Liver (tissue), 9 donors: Measurements from ENCODE around the gene PCSK6. TPM values are rescaled to one million over a fixed set of nuclear protein-coding genes. Genes with fewer than 3 reads are reported as not detected.

Experiments used
- DNase-seq: peaks from one replicate; pipeline ENCODE4 v3.0.0-alpha.2; 2017; ENCODE audit warnings: low spot score
- H3K27ac ChIP-seq, 2 donors: one replicate each; pipeline ENCODE4 v1.7.0; 2013; ENCODE audit warnings: inconsistent platforms in 2 of 2, low read length in 2 of 2, control low read depth in 1 of 2, low read depth in 1 of 2, mild to moderate bottlenecking in 1 of 2
- H3K27me3 ChIP-seq, 4 donors: one replicate each; pipeline versions ENCODE4 v1.6.1 to v1.7.0; 2013; ENCODE audit warnings: low read length in 3 of 4, inconsistent platforms in 1 of 4, mild to moderate bottlenecking in 1 of 4, moderate library complexity in 1 of 4; ENCODE audit not compliant: control insufficient read depth in 4 of 4, insufficient read depth in 4 of 4
- H3K36me3 ChIP-seq, 4 donors: one replicate each; pipeline versions ENCODE4 v1.6.1 to v1.7.0; 2013; ENCODE audit warnings: low read length in 3 of 4, mild to moderate bottlenecking in 3 of 4, low read depth in 1 of 4, moderate library complexity in 1 of 4; ENCODE audit not compliant: control insufficient read depth in 4 of 4, insufficient read depth in 3 of 4
- H3K4me1 ChIP-seq, 4 donors: one replicate each; pipeline versions ENCODE4 v1.6.1 to v1.7.0; 2013; ENCODE audit warnings: low read length in 3 of 4, mild to moderate bottlenecking in 3 of 4, moderate library complexity in 1 of 4; ENCODE audit not compliant: control insufficient read depth in 4 of 4, insufficient read depth in 4 of 4
- H3K4me3 ChIP-seq, 3 donors: one replicate each; pipeline versions ENCODE4 v1.6.1 to v1.7.0; 2013; ENCODE audit warnings: low read length in 3 of 3, control low read depth in 1 of 3, low read depth in 1 of 3, mild to moderate bottlenecking in 1 of 3
- H3K9ac ChIP-seq, 2 donors: one replicate each; pipeline ENCODE4 v1.7.0; 2013; ENCODE audit warnings: low read length in 2 of 2, mild to moderate bottlenecking in 2 of 2, moderate library complexity in 2 of 2, control low read depth in 1 of 2, low read depth in 1 of 2
- H3K9me3 ChIP-seq, 4 donors: one replicate each; pipeline versions ENCODE4 v1.6.1 to v1.7.0; 2013; ENCODE audit warnings: low read length in 3 of 4; ENCODE audit not compliant: control insufficient read depth in 4 of 4
- ATF3 ChIP-seq: IDR thresholded peaks from 2 replicates; pipeline ENCODE4 v1.6.1; 2016; ENCODE audit warnings: antibody characterized with exemption
- CTCF ChIP-seq: fragments of 150-350 bp; IDR thresholded peaks from 2 replicates; pipeline ENCODE4 v1.5.1; 2017; ENCODE audit warnings: improper control_type of control experiment, low read depth, low read length; ENCODE audit not compliant: missing input control
- EGR1 ChIP-seq, 2 donors: IDR thresholded peaks; 2 replicates each; pipeline ENCODE4 v1.6.1; 2016 to 2018; ENCODE audit warnings: antibody characterized with exemption in 2 of 2, low read depth in 2 of 2
- FOXA1 ChIP-seq: IDR thresholded peaks from 2 replicates; pipeline ENCODE4 v1.6.1; 2016; ENCODE audit warnings: antibody characterized with exemption
- FOXA2 ChIP-seq: IDR thresholded peaks from 2 replicates; pipeline ENCODE4 v1.6.1; 2016; ENCODE audit warnings: antibody characterized with exemption
- GABPA ChIP-seq, 2 donors: IDR thresholded peaks in 1 of 2; conservative IDR thresholded peaks in 1 of 2; 2 replicates each; pipeline ENCODE4 v1.6.1; 2016; ENCODE audit warnings: antibody characterized with exemption in 2 of 2, mild to moderate bottlenecking in 1 of 2, moderate library complexity in 1 of 2
- HNF4G ChIP-seq: IDR thresholded peaks from 2 replicates; pipeline ENCODE4 v1.6.1; 2016; ENCODE audit warnings: antibody characterized with exemption
- JUND ChIP-seq, 2 donors: IDR thresholded peaks; 2 replicates each; pipeline ENCODE4 v1.6.1; 2016; ENCODE audit warnings: antibody characterized with exemption in 2 of 2
- MAX ChIP-seq: IDR thresholded peaks from 2 replicates; pipeline ENCODE4 v1.6.1; 2016; ENCODE audit warnings: antibody characterized with exemption
- NR2F2 ChIP-seq: IDR thresholded peaks from 2 replicates; pipeline ENCODE4 v1.6.1; 2016; ENCODE audit warnings: antibody characterized with exemption
- RAD21 ChIP-seq, 2 donors: IDR thresholded peaks; 2 replicates each; pipeline ENCODE4 v1.6.1; 2016; ENCODE audit warnings: antibody characterized with exemption in 2 of 2, mild to moderate bottlenecking in 2 of 2
- RXRA ChIP-seq, 2 donors: IDR thresholded peaks; 2 replicates each; pipeline ENCODE4 v1.6.1; 2017 to 2018; ENCODE audit warnings: antibody characterized with exemption in 2 of 2, mild to moderate bottlenecking in 1 of 2
- SP1 ChIP-seq: IDR thresholded peaks from 2 replicates; pipeline ENCODE4 v1.6.1; 2018; ENCODE audit warnings: antibody characterized with exemption, mild to moderate bottlenecking
- TAF1 ChIP-seq: conservative IDR thresholded peaks from 2 replicates; pipeline ENCODE4 v1.6.1; 2016; ENCODE audit warnings: antibody characterized with exemption, mild to moderate bottlenecking
- YY1 ChIP-seq: IDR thresholded peaks from 2 replicates; pipeline ENCODE4 v1.6.1; 2016; ENCODE audit warnings: antibody characterized with exemption, mild to moderate bottlenecking
- WGBS: extraction: QIAGEN DNeasy Blood & Tissue Kit; methylation state at CpG from one replicate; pipeline ENCODE4 v1.1.7; 2013; 5-methylcytosine and 5-hydroxymethylcytosine counted together
- polyA plus RNA-seq, 2 donors: library from polyadenylated mRNA; stranded (reverse) in 1 of 2; unstranded in 1 of 2; fragments of 200-250 nt in 1 of 2; fragments of >200 nt in 1 of 2; fragmentation: Nextera tagmentation in 1 of 2; extraction: Ambion mirVana in 1 of 2; gene quantifications; one replicate each; pipeline versions ENCODE4 v1.2.1 to v1.2.3, GENCODE V29; 2013 to 2015
- total RNA-seq, 2 donors: library from RNA; depleted of rRNA; stranded (reverse); fragments of >200 nt; gene quantifications; one replicate each; pipeline ENCODE4 v1.2.3, GENCODE V29; 2014
- TF ChIP-seq, protein P1 (sequence below): IDR thresholded peaks from 2 replicates; pipeline ENCODE4 v1.6.1; 2016; ENCODE audit warnings: antibody characterized with exemption
- TF ChIP-seq, protein P2 (sequence below): IDR thresholded peaks from 2 replicates; pipeline ENCODE4 v1.6.1; 2016; ENCODE audit warnings: antibody characterized with exemption, mild to moderate bottlenecking
- donor health status: healthy.
- donor health status: healthy.
- donor health status: healthy.
- donor health status: healthy.
- donor health status: healthy.

Gene PCSK6
- total and polyA plus RNA-seq, 4 donors: 94.8 to 398 (median 168) TPM

DNA sequence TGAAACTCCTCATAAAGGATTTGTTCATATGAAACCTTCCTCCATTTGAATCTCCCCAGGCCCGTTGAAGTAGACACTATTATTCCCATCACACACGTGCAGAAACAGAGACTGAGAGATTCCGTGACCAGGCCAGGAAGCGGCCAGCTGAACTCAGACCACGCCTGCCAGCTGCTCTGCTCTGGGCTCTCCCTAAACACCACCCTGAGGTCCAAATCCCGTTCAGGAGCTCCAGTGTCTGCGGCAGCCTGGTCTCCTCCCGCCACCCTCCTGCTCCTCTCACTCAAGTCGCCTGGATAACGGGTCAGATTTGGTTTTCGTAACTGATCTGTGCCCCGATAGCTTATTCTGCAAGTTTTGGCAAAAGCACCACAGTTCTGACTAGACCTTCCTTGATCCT lies 140.9 kb downstream of the PCSK6 start:
- no peaks in the 10 kb centered on the region for H3K9me3 ChIP-seq
- DNase-seq: no peak
- no peak for TF ChIP-seq CTCF
- TF ChIP-seq, protein P1, sequence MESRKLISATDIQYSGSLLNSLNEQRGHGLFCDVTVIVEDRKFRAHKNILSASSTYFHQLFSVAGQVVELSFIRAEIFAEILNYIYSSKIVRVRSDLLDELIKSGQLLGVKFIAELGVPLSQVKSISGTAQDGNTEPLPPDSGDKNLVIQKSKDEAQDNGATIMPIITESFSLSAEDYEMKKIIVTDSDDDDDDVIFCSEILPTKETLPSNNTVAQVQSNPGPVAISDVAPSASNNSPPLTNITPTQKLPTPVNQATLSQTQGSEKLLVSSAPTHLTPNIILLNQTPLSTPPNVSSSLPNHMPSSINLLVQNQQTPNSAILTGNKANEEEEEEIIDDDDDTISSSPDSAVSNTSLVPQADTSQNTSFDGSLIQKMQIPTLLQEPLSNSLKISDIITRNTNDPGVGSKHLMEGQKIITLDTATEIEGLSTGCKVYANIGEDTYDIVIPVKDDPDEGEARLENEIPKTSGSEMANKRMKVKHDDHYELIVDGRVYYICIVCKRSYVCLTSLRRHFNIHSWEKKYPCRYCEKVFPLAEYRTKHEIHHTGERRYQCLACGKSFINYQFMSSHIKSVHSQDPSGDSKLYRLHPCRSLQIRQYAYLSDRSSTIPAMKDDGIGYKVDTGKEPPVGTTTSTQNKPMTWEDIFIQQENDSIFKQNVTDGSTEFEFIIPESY: no peak
- no peak for TF ChIP-seq ATF3
- TF ChIP-seq RAD21 (IDR thresholded peaks at IDR 0.05): no peak
- TF ChIP-seq FOXA2: no peak
- no peak for TF ChIP-seq JUND (IDR thresholded peaks at IDR 0.05)
- no peak for TF ChIP-seq MAX
- TF ChIP-seq SP1: no peak
- TF ChIP-seq YY1: no peak
- 90% methylated on average over 12 of the region's 12 CpGs for WGBS
- no peak overlapping the region for H3K27ac ChIP-seq
- H3K36me3 ChIP-seq: peaks cover 1 to 33% (median 14%) of the 10 kb centered on the region in 4 donors
- H3K4me3 ChIP-seq: no peak overlapping the region
- H3K9ac ChIP-seq: no peak overlapping the region
- H3K4me1 ChIP-seq: peaks cover 0 to 2% (median 0%) of the 10 kb centered on the region in 4 donors
- no peaks in the 10 kb centered on the region for H3K27me3 ChIP-seq

DNA sequence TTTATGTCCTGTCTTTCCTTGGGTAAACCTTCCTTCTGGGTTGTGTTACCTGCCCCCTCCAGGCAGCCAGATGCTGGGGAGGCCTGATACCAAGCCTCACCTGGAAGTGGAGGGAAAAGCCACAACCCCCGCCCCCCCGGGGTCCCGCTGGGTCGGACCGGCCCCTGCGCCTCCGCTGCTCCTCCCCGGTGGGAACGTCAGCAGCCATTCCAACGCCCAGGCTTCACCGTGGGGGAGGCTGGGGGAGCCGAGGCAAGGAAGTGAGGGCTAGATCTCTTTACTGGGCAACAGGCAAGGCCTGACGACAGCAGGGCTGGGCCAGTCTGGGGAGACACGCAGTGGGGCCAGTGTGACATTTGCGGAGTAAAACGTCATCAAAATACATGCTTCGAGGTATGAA lies 141.5 kb downstream of the PCSK6 start:
- H3K9ac ChIP-seq: no peak overlapping the region
- 89% methylated on average over 17 of the region's 17 CpGs for WGBS
- H3K9me3 ChIP-seq: no peaks in the 10 kb centered on the region
- no peak overlapping the region for H3K4me3 ChIP-seq
- H3K4me1 ChIP-seq: peaks cover 0 to 2% (median 0%) of the 10 kb centered on the region in 4 donors
- H3K36me3 ChIP-seq: peaks cover 1 to 28% (median 12%) of the 10 kb centered on the region in 4 donors
- TF ChIP-seq SP1 (no peak), RXRA (IDR thresholded peaks at IDR 0.05) (no peak), JUND (IDR thresholded peaks at IDR 0.05) (no peak), GABPA (IDR thresholded peaks at IDR 0.05 in 1 of 2, conservative IDR thresholded peaks at IDR 0.05 in 1 of 2) (no peak), FOXA1 (no peak), EGR1 (IDR thresholded peaks at IDR 0.05; ENCODE audit: low read depth in 2 of 2) (no peak), NR2F2 (no peak), ATF3 (no peak)
- no peak overlapping the region for H3K27ac ChIP-seq
- H3K27me3 ChIP-seq: no peaks in the 10 kb centered on the region
- DNase-seq: no peak

GRCh38 chr15:101347454-101347853 lies 142.1 kb downstream of the PCSK6 start:
- DNase-seq: no peak
- no peak for TF ChIP-seq TAF1
- TF ChIP-seq JUND (IDR thresholded peaks at IDR 0.05): no peak
- TF ChIP-seq, protein P2, sequence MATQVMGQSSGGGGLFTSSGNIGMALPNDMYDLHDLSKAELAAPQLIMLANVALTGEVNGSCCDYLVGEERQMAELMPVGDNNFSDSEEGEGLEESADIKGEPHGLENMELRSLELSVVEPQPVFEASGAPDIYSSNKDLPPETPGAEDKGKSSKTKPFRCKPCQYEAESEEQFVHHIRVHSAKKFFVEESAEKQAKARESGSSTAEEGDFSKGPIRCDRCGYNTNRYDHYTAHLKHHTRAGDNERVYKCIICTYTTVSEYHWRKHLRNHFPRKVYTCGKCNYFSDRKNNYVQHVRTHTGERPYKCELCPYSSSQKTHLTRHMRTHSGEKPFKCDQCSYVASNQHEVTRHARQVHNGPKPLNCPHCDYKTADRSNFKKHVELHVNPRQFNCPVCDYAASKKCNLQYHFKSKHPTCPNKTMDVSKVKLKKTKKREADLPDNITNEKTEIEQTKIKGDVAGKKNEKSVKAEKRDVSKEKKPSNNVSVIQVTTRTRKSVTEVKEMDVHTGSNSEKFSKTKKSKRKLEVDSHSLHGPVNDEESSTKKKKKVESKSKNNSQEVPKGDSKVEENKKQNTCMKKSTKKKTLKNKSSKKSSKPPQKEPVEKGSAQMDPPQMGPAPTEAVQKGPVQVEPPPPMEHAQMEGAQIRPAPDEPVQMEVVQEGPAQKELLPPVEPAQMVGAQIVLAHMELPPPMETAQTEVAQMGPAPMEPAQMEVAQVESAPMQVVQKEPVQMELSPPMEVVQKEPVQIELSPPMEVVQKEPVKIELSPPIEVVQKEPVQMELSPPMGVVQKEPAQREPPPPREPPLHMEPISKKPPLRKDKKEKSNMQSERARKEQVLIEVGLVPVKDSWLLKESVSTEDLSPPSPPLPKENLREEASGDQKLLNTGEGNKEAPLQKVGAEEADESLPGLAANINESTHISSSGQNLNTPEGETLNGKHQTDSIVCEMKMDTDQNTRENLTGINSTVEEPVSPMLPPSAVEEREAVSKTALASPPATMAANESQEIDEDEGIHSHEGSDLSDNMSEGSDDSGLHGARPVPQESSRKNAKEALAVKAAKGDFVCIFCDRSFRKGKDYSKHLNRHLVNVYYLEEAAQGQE: no peak
- no peak for TF ChIP-seq MAX
- no peak for TF ChIP-seq RAD21 (IDR thresholded peaks at IDR 0.05)
- no peak for TF ChIP-seq HNF4G
- no peak for TF ChIP-seq NR2F2
- no peak for TF ChIP-seq SP1
- TF ChIP-seq ATF3: no peak
- no peak for TF ChIP-seq EGR1 (IDR thresholded peaks at IDR 0.05; ENCODE audit: low read depth in 2 of 2)

More at GRCh38 chr15:101347454-101347853, 142.1 kb downstream of the PCSK6 start:
- Histone ChIP-seq H3K9me3 (no peaks in the 10 kb centered on the region), H3K4me3 (no peak overlapping the region), H3K4me1 (no peaks in the 10 kb centered on the region), H3K9ac (no peak overlapping the region), H3K36me3 (peaks cover 1 to 22% (median 11%) of the 10 kb centered on the region in 4 donors), H3K27ac (no peak overlapping the region), H3K27me3 (no peaks in the 10 kb centered on the region)
- 75% methylated on average over 5 of the region's 5 CpGs for WGBS
